ENCODE measurements around the gene ROS1.
"Not testable (repeated sequence)": the region's sequence is repeated elsewhere in the genome, so short reads cannot be mapped to it uniquely, and the experiment has no call there.

Gene ROS1

GRCh38 chr6:117375446-117375845, 50.3 kb downstream of the ROS1 start:
- no peak for DNase-seq

- DNase-seq, result no peak
Measured at GRCh38 chr6:117373211-117373813, 52.4 kb downstream of the ROS1 start.

DNA sequence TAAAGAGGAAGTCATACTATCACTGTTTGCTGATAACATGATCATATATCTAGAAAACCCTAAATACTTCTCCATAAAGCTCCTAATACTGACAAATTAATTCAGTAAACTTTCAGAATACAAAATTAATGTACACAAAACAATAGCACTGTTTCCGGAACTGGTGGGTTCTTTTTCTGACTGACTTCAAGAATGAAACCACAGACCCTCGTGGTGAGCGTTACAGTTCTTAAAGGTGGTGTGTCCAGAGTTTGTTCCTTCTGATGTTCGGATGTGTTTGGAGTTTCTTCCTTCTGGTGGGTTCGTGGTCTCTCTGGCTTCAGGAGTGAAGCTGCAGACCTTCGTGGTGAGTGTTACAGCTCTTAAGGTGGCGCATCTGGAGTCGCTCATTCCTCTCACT, 53.5 kb downstream of the ROS1 start:
- DNase-seq, result not testable (repeated sequence)

DNA sequence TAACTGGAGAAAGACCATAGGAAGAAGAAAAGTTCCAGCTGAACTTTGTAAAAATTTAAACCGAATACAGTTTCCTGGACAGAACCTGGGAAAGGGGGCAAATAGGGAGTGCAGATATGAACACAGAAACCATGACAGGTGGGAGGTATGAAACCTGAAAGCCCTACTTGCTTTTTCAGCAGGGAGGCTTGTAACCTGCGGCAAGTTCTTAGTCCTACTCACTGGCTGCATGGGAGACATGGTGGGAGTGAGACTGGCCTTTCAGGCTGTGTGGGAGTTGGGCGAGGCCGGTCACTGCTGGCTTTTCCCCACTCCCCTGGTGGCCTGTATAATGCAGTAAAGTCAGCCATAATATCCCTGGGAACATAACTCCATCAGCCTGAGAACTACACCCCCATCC, 54.2 kb downstream of the ROS1 start:
- no peak for DNase-seq

DNA sequence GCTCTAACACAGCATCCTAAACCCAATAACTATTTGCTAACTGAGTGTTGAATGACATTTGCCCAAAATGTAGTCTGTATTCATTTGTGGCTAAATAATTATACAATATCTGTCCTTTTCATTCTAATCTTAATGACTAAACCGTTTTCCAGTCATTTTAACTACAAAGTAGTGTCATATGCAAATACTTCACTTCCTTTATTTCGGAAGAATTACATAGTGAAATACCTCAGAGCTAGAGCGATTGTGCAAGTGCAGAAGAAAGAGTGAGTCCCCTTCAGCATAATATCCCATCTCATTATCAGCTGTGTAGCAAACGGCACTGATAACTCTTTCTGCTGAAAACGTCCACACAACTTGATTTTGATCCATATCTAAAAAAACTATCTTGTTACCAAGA, 66.2 kb downstream of the ROS1 start:
- no peak for DNase-seq

GRCh38 chr6:117354671-117355070, 71.1 kb downstream of the ROS1 start:
- no peak for DNase-seq

GRCh38 chr6:117352466-117353081, 73.2 kb downstream of the ROS1 start:
- no peak for DNase-seq

DNA sequence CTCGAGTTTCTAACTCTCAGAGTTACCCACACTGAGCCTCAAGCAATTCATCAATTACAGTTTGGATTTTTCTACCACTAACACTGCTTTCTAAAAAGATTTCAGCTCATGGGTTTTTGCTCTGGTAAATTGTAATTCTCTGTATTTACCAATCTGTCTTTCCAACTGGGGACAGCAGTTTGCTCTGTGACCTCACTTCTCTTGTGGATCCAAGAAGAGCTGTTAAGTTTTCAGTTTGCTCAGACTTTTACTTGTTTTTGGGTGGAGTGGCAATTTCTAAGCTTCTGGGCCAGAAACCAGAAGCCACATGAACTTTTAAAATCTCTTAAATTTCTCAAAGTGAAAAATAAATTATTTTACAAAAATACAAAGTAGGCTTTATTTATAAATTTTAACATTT, 74.2 kb downstream of the ROS1 start:
- DNase-seq, result no peak

DNA sequence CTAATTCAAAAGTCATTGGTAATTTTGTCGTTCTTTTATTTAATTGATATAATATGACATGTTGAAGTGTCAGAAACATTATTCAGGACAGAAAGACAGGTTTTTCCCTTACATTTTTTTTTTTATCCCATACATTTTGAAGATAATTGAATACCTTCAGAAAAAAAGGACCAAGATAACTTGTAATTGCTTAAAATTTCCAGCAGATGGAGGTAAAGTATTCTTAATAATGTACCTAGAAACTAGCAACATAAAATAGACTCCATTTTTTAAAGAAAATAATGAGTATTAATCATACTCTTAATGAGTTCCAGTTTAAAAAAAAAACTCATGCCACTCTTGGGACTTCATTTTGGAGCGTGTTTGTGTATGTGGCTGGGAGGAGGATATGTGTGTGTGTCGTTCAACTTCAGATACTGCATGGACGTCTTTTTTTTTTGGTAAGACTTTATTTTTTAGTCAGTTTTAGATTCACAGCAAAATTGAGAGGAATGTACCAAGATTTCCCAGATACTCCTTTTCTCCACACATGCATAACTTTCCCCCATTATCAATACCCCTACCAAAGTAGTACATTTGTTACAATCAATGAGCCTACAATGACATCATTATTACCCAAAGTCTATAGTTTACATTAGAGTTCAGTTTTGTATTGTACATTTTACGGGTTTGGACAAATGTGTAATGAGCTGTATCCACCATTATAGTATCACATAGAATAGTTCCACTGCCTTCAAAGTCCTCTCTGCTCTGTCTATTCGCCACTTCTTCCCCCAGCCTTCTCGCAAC, 79.4 kb downstream of the ROS1 start:
- peak; percentile 45 for DNase-seq

DNA sequence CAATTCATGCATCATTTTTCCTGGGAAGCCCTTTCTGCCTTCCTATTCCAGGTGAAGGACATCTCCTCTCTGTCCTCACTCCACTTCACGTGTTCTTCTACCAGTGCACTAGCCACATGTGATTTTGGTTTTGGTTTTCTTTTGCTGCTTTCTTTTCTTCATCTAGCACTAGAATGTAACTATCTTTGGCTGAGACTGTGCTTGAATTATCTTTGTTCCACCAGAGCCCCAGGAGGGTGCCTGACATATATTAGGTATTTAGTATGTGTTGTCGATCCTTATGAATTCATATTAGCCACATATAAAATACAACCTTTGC, 80.5 kb downstream of the ROS1 start:
- no peak for DNase-seq

GRCh38 chr6:117344444-117345291, 81.1 kb downstream of the ROS1 start:
- no peak for DNase-seq

DNA sequence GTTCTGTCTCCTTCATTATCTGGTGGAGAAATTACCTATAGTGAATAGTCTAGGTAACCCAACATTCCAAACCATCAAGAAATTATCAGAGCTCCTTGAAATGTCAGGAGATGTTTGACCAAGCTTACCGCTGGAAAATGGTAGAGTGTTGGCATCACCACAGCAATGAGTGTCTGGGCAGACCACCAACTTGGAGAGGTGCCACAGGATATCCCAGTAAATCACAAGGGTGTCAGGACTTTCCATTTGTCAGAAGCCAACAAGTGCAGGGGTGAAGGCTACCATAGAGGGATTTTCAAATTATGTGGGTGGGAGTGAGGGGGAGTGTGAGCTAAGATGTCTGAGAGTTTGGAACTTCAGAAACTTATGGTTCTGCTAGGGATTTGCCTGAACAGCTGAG, 87.2 kb downstream of the ROS1 start:
- no peak for DNase-seq

DNA sequence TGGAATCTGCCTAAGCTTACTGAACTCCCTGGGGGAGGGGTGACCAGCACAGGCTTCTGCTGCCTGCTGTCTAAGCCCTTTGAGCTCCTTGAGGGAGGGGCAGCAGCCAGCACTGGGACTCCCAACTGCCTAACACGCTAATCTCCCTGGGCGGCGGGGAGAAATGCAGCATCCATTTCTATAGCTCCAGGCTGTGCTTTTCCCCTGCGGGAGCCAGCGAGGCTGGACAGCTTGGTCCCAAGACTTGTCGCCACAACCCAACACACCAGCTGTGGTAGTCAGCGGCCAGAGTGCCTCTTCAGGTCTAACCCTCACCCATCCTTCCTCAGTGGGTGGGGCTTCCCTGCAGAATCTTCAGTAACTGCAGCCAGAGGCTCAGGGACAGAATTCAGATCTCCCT, 95.8 kb downstream of the ROS1 start:
- DNase-seq, result no peak

GRCh38 chr6:117328500-117328899, 97.2 kb downstream of the ROS1 start:
- no peak for DNase-seq

DNA sequence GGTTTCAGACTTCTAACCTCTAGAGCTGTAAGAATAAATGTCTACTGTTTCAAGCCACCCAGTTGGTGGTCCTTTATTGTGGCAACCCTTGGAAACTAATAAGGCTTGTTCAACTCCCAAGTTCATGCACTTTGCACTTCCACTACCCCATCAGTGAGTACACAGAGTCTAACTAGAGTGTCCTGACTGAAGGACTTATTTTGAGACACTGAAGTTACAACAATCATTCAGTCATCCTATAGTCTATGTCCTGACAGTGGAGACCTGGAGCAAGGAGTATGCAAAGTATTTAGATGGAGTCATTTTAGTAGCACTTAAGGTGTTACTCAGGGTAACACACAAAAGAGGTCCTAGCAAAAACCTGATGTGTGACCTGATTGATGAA, 97.7 kb downstream of the ROS1 start:
- DNase-seq, result no peak

- no peak for DNase-seq
Measured at GRCh38 chr6:117327149-117328004, 98.4 kb downstream of the ROS1 start.

GRCh38 chr6:117326396-117326795, 99.3 kb downstream of the ROS1 start:
- DNase-seq, result no peak

GRCh38 chr6:117317261-117317660, 108.5 kb downstream of the ROS1 start:
- no peak for DNase-seq

GRCh38 chr6:117311726-117312125, 114.0 kb downstream of the ROS1 start:
- no peak for DNase-seq

- no peak for DNase-seq
Measured at GRCh38 chr6:117311310-117311709, 114.4 kb downstream of the ROS1 start.

DNA sequence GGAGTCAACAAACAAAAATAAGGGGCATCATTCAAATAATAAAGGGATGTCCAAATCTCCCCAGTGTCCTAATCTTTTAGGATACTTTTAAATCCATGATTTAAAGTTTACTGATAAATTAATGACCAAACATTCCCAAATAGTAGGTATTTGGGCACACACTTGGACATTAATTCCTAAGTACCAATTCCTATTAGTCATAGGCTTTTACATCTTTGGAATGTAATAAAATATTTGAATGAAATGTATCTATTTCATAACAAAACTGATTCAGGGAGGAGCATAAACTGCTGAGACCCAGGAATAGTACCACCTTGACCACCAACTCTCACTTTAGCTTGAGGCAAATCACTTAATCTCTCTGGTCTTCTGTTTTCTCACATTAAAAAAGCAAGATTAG, 116.1 kb downstream of the ROS1 start:
- DNase-seq, result no peak

GRCh38 chr6:117309069-117309468, 116.7 kb downstream of the ROS1 start:
- DNase-seq, result no peak

DNA sequence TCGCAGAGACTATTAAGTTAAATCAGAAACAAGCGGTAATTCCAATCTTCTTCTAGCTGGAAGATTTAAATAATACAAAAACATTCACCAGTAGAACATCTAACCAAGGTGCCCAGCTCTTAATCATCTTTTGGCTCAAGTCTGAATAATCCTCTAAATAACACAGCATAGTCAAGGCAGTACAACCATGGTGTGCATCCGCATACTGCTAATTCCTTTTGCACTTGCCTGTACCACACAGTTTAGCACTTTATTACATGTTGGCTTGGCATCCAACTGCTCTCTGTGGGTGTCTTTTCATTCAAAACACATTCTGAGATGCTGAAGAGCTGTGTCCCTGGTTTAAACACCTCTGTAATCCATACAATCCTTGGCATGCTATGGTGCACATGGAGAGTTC, 118.1 kb downstream of the ROS1 start:
- DNase-seq, result no peak
